ENCODE data around the gene PHF21B. TPM values are rescaled to one million over a fixed set of nuclear protein-coding genes. Genes with fewer than 3 reads are reported as not detected.

PHF21B gene
- total and polyA plus RNA-seq, 12 donors: 0.07 to 0.98 (median 0.50) TPM; not detected in 4

GRCh38 chr22:45036154-45036553 is 26.3 kb upstream of the PHF21B start:
- ATAC-seq (no peak), DNase-seq (no peak)
- no peak overlapping the region for H3K4me3 ChIP-seq
- H3K36me3 ChIP-seq: no peaks in the 10 kb centered on the region
- intact Hi-C loops (cut with DNase I): no loop called here
- no peak for TF ChIP-seq CTCF (IDR thresholded peaks at IDR 0.05)
- no peak overlapping the region for H3K27ac ChIP-seq
- H3K9me3 ChIP-seq: no peaks in the 10 kb centered on the region
- H3K27me3 ChIP-seq: peaks cover 0 to 59% (median 24%) of the 10 kb centered on the region in 7 donors
- 68 to 79% methylated on average over 15 of the region's 15 CpGs for WGBS, 2 donors
- no peaks in the 10 kb centered on the region for H3K4me1 ChIP-seq

- intact Hi-C loops (cut with DNase I): no loop called here
- Histone ChIP-seq H3K27ac (no peak overlapping the region), H3K9me3 (no peaks in the 10 kb centered on the region), H3K4me1 (no peaks in the 10 kb centered on the region), H3K27me3 (peaks cover 0 to 60% (median 24%) of the 10 kb centered on the region in 7 donors), H3K4me3 (no peak overlapping the region), H3K36me3 (no peaks in the 10 kb centered on the region)
- 92% methylated on average over 8 of the region's 8 CpGs for WGBS, 2 donors
- ATAC-seq (no peak), DNase-seq (no peak)
- TF ChIP-seq CTCF (IDR thresholded peaks at IDR 0.05): no peak
These were observed 25.0 kb upstream of the PHF21B start for GRCh38 chr22:45034821-45035220.

GRCh38 chr22:45034156-45034555 is 24.4 kb upstream of the PHF21B start:
- Histone ChIP-seq H3K27me3 (peaks cover 0 to 64% (median 24%) of the 10 kb centered on the region in 7 donors), H3K9me3 (no peaks in the 10 kb centered on the region), H3K4me1 (no peaks in the 10 kb centered on the region), H3K4me3 (no peak overlapping the region), H3K27ac (no peak overlapping the region), H3K36me3 (no peaks in the 10 kb centered on the region)
- ATAC-seq: no peak
- no peak for TF ChIP-seq CTCF (IDR thresholded peaks at IDR 0.05)
- intact Hi-C loops (cut with DNase I): no loop called here
- DNase-seq: no peak
- 87 to 90% methylated on average over 10 of the region's 10 CpGs for WGBS, 2 donors

- intact Hi-C loops (cut with DNase I): no loop called here
- DNase-seq (no peak), ATAC-seq (no peak)
- H3K36me3 ChIP-seq: no peaks in the 10 kb centered on the region
- no peak overlapping the region for H3K27ac ChIP-seq
- WGBS, 2 donors: 39 to 48% methylated on average over 2 of the region's 2 CpGs
- H3K4me1 ChIP-seq: no peaks in the 10 kb centered on the region
- H3K4me3 ChIP-seq: no peak overlapping the region
- H3K9me3 ChIP-seq: no peaks in the 10 kb centered on the region
- H3K27me3 ChIP-seq: peaks cover 0 to 59% (median 27%) of the 10 kb centered on the region in 7 donors
- TF ChIP-seq CTCF (IDR thresholded peaks at IDR 0.05): no peak
These were observed 23.3 kb upstream of the PHF21B start for GRCh38 chr22:45033136-45033535.

Measured in heart right ventricle (tissue), 16 donors.